Measurements from ENCODE around the gene LITAF.

LITAF gene

DNA sequence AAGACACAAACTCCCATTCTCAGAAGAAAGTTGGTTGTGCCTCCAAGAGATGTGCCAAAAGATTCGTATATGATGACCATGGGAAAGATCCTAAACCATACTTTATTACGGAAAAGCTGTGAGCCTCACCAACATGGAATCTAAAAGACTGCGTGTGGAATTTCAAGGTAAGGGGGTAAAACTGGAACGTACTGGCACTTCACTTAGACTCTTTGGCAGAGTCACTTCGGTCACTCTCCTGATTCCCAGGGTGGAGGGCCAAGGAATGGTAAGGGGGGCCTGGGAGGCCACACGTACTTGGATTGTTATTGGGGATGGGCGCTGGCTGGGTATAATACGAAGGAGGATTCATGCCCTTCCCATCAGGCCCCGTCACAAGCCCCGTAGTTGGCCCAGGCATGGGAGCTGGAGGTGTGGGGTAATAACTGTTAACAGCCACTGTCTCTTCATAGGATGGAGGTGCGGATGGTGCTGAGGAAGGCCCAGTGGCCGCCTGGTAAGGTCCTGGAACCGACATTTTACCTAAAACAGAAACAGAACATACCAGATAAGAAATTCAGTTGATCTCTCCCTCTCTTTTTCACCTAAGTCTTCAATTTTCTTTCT, 30.4 kb downstream of the LITAF start:
- Histone ChIP-seq H3K9me3 (0 out of 2 replicates have a peak, but pooled peaks cover 2% of the 10 kb centered on the region), H3K27me3 (ENCODE audit: low read depth) (no peaks in the 10 kb centered on the region), H3K4me1 (no peaks in the 10 kb centered on the region), H3K4me3 (no peak overlapping the region), H3K36me3 (replicated peaks) (no peaks in the 10 kb centered on the region)
- in situ Hi-C loops (cut with MboI; ENCODE audit: low sequenced_read_pairs), result no loop called here
- no peak for DNase-seq (ENCODE audit: low spot score in 2 of 2)

DNA sequence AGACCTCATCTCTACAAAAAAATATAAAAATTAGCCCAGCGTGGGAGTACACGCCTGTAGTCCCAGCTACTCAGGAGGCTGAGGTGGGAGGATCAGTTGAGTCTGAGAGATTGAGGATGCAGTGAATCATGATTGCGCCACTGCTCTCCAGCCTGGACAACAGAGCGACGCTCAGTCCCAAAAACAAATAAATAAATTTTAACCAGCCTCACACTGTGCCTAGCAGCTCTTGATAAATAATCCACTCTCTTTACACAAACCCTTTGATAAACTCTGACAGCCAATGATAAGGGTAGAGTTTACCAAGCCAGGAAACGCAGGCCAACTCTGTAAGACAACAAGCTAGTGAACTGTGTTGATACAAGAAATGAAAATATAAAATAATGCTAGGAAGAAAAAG, 32.7 kb downstream of the LITAF start:
- DNase-seq (ENCODE audit: low spot score in 2 of 2), result no peak
- H3K4me1 ChIP-seq, result no peaks in the 10 kb centered on the region
- in situ Hi-C loops (cut with MboI; ENCODE audit: low sequenced_read_pairs), result no loop called here
- 0 out of 2 replicates have a peak, but pooled peaks cover 2% of the 10 kb centered on the region for H3K9me3 ChIP-seq
- H3K36me3 ChIP-seq (replicated peaks), result no peaks in the 10 kb centered on the region
- no peak overlapping the region for H3K4me3 ChIP-seq
- H3K27me3 ChIP-seq (ENCODE audit: low read depth), result no peaks in the 10 kb centered on the region

DNA sequence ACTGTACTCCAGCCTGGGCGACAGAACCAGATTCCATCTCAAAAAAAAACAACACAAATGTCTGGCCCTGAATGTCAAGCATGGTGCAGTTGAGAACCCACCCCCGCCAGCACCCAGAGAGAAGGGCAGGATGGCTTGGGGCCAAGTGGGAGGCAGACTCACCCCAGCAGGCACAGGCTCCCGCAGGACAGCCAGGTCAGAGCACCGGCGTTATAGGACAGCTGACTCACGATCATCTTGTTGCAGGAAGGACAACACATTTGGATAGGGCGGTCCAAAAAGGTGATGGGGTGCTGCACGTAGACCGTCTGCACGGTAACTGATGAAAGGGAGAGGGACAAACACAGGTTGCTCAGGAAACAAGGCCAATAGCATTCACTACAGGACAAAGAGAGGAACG, 33.3 kb downstream of the LITAF start:
- no peaks in the 10 kb centered on the region for H3K4me1 ChIP-seq
- 0 out of 2 replicates have a peak, but pooled peaks cover 2% of the 10 kb centered on the region for H3K9me3 ChIP-seq
- H3K27me3 ChIP-seq (ENCODE audit: low read depth), result no peaks in the 10 kb centered on the region
- H3K36me3 ChIP-seq (replicated peaks), result no peaks in the 10 kb centered on the region
- no peak for DNase-seq (ENCODE audit: low spot score in 2 of 2)
- H3K4me3 ChIP-seq, result no peak overlapping the region
- in situ Hi-C loops (cut with MboI; ENCODE audit: low sequenced_read_pairs), result no loop called here

DNA sequence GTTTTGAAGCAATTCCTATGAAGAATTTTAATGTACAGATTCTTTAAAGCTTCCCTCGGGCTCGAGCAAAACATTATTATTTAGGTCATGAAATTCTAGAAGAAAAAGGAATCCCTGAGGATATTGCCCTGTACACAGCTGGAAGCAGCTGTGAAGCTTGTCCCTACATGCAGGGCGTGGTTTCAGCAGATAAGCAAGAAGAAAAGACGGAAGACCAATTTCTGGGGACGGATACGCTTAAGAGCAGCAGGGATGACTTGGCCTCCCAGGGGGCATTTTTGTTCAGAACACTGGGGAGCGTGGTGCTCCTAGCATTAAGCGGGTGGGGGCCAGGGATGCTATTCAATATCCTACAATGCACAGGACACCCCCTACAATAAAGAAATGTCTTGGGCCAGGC, 34.3 kb downstream of the LITAF start:
- H3K4me3 ChIP-seq, result no peak overlapping the region
- H3K4me1 ChIP-seq, result peaks cover 6% of the 10 kb centered on the region
- H3K9me3 ChIP-seq, result 0 out of 2 replicates have a peak, but pooled peaks cover 2% of the 10 kb centered on the region
- no peak for DNase-seq (ENCODE audit: low spot score in 2 of 2)
- in situ Hi-C loops (cut with MboI; ENCODE audit: low sequenced_read_pairs), result no loop called here
- no peaks in the 10 kb centered on the region for H3K36me3 ChIP-seq (replicated peaks)
- H3K27me3 ChIP-seq (ENCODE audit: low read depth), result no peaks in the 10 kb centered on the region

DNA sequence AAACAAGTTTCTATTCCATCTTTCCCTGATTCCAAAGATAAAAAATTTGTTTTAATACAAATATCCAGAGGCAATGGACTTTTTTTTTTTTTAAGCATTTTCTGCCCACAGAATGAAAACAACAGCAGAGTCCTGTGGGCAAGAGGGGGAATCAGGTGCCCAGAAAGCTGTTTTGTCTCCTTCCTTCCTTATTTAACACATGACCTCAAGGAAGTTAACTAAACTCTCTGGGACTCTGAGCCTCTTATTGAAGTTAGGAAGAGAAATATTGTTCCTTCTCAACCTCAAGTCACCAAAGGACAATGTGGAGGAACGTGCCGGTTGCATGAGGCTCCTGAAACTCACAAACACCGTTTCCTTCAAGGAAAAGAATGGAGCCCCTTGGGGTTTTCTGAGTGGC, 34.9 kb downstream of the LITAF start:
- Histone ChIP-seq H3K36me3 (replicated peaks) (no peaks in the 10 kb centered on the region), H3K4me3 (no peak overlapping the region), H3K27me3 (ENCODE audit: low read depth) (no peaks in the 10 kb centered on the region), H3K4me1 (peaks cover 12% of the 10 kb centered on the region), H3K9me3 (0 out of 2 replicates have a peak, but pooled peaks cover 2% of the 10 kb centered on the region)
- DNase-seq (ENCODE audit: low spot score in 2 of 2), result no peak
- in situ Hi-C loops (cut with MboI; ENCODE audit: low sequenced_read_pairs), result no loop called here

DNA sequence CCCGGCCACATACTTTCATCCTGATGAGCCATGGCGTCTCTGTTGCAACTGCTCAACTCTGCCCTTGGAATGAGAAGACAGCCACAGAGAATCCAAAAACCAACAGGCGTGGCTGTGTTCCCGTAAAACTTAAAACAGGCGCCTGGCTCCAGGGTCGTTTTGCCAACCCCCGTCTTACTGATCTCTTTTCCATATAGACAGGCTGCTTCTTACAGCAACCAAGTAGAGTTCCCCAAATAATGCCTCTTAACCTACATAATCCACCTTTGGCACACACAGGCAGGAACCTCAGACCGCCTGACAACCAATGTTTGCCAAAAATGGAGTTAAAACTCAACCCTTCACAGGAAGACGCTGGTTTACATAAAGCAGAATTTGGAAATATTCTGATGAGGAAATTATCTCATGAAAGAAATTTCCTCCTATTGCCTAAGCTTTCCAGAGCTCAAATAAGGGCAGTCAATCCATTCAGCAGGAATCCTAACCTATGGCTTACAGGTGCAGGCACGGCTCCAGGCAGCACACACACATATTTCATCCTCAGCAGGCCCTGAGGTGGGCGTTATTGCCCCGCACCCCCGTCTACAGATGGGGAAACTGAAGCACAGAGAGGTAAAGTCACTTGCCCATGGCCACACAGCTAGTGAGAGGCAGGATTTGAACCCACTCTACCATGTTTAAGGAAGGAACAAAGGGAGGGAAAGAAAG, 35.8 kb downstream of the LITAF start:
- Histone ChIP-seq H3K4me1 (peaks cover 15% of the 10 kb centered on the region), H3K9me3 (0 out of 2 replicates have a peak, but pooled peaks cover 2% of the 10 kb centered on the region), H3K27me3 (ENCODE audit: low read depth) (no peaks in the 10 kb centered on the region), H3K4me3 (no peak overlapping the region), H3K36me3 (replicated peaks) (no peaks in the 10 kb centered on the region)
- in situ Hi-C loops (cut with MboI; ENCODE audit: low sequenced_read_pairs), result no loop called here
- DNase-seq (ENCODE audit: low spot score in 2 of 2), result no peak

DNA sequence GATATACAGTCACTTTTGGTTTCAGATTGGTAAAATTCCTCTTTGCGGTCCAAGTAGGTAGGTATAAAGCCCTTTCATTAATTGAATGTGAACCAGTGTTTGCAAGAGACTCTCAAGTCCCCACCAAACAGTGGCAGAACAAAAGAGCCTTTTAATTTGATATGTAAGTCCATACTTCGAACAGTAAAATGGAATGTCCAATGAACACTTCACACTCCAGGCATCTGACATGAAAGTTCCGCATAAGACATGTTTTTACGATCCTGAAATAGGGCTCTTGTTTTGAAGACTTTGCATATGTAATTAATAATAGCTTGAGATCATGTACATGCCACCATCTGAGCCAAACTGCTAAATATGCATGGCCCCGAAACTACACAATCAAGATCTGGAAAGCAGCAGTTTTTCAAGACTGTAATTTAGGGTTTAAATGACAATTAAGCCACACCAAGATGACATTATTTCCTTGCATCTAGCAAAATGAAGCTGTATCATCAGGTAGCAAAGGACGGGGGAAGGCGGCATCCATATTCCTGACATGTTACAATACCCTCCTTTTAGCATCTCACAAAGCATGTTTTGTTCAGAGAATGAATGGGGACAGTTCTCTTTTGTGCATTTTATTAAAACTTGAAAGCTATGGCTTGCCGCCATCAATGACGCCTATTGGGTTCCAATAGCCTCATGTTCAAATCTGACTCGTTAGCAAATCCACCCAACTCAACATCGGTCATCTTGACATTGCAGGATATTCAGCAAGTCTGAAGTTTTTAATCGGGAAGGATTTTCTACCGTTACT, 39.4 kb downstream of the LITAF start:
- peaks cover 15% of the 10 kb centered on the region for H3K4me1 ChIP-seq
- H3K36me3 ChIP-seq (replicated peaks), result no peaks in the 10 kb centered on the region
- in situ Hi-C loops (cut with MboI; ENCODE audit: low sequenced_read_pairs), result loop anchor here (25.0 kb wide), 2 partner anchors 265 to 515 kb away; no protein-coding TSS in a partner anchor
- no peaks in the 10 kb centered on the region for H3K9me3 ChIP-seq
- DNase-seq (ENCODE audit: low spot score in 2 of 2), result peak; percentile 52 to 74
- no peak overlapping the region for H3K4me3 ChIP-seq
- H3K27me3 ChIP-seq (ENCODE audit: low read depth), result no peaks in the 10 kb centered on the region

DNA sequence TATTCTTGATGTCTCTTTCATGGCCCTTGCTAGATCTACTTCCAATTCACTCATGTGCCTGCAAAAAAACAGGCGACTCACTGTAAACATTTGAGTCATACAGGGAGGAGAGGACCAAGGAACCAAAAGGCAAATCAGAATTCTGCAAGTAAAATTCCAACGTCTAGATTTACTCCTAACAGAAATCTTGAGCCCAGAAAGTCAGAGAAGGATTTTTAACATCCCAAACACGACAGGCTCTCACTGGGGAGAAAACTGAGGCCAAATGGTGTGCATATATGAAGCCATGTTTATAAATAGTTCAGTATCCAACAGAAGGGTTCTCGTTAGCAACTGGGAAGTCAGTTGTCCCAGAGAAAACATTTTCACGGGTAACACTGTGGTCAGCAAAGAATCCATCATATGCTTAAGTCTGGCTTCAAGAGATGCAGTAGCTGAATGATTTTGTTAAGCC, 40.1 kb downstream of the LITAF start:
- peaks cover 15% of the 10 kb centered on the region for H3K4me1 ChIP-seq
- no peaks in the 10 kb centered on the region for H3K36me3 ChIP-seq (replicated peaks)
- no peak overlapping the region for H3K4me3 ChIP-seq
- DNase-seq (ENCODE audit: low spot score in 2 of 2), result no peak
- in situ Hi-C loops (cut with MboI; ENCODE audit: low sequenced_read_pairs), result loop anchor here (25.0 kb wide), 2 partner anchors 266 to 516 kb away; no protein-coding TSS in a partner anchor
- no peaks in the 10 kb centered on the region for H3K27me3 ChIP-seq (ENCODE audit: low read depth)
- no peaks in the 10 kb centered on the region for H3K9me3 ChIP-seq

DNA sequence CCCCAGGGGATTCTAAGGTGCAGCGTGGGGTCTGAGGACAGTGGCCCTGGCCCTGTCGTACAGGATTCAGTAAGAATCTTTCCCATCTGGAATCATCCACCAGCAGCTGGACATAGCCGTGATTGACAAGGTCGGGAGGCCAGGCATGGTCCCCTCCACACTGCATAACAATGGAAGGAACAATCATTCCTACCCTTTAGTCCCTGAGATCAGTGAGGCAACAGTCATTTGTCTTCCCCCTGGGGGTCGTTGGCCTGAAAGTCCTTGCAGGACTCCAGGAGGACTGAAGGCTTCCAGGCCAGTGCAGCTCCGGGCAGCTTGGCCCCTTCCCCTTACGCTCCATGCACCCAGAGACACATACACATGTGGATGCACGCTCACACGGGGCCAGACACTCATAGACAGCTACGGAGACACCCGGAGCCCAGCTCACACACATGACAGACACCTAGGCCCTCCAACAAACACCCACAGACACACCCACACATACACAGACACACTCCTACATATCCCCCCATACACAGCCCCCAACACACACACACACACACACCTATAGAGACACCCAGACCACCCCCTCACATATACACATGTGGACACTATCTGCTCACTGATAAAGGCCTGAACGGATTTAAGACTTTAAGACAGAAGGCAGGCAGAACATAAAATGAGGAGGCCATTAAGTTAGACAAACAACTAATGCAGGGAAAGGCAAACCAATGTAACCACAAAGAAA, 42.9 kb downstream of the LITAF start:
- no peak for DNase-seq (ENCODE audit: low spot score in 2 of 2)
- H3K4me3 ChIP-seq, result no peak overlapping the region
- H3K27me3 ChIP-seq (ENCODE audit: low read depth), result no peaks in the 10 kb centered on the region
- H3K36me3 ChIP-seq (replicated peaks), result no peaks in the 10 kb centered on the region
- H3K9me3 ChIP-seq, result no peaks in the 10 kb centered on the region
- H3K4me1 ChIP-seq, result peaks cover 15% of the 10 kb centered on the region
- in situ Hi-C loops (cut with MboI; ENCODE audit: low sequenced_read_pairs), result loop anchor here (25.0 kb wide), 2 partner anchors 268 to 518 kb away; no protein-coding TSS in a partner anchor

DNA sequence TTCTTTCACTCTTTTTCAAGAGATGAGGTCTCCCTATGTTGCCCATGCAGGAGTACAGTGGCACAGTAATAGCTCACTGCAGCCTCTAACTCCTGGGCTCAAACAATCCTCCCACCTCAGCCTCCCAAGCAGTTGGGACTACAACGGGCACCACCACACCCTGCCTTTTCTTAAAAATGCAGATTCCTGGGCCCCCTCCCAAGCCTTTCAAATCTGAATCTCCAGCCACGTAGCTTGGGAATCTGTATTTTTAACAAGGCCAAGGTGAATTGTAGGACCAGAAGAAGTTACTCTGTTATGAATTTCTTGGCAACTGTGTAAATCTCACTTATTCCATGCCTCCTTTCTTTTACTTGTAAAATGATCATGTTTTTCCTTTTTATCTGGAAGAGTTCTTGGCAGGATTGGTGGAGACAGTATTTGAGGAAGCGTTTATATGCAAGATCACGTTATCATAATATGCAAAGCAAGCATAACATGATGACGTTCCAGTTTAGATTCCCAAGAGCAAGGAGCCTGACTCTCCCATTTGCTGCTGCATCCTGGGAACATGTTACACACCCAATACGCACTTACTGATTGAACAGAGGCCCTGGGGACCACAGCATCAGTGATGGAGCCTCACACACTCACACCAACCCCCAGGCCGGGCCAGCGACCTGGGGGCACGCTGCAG, 44.5 kb downstream of the LITAF start:
- no peak for DNase-seq (ENCODE audit: low spot score in 2 of 2)
- H3K4me1 ChIP-seq, result peaks cover 7% of the 10 kb centered on the region
- no peaks in the 10 kb centered on the region for H3K36me3 ChIP-seq (replicated peaks)
- no peak overlapping the region for H3K4me3 ChIP-seq
- no peaks in the 10 kb centered on the region for H3K9me3 ChIP-seq
- H3K27me3 ChIP-seq (ENCODE audit: low read depth), result no peaks in the 10 kb centered on the region
- in situ Hi-C loops (cut with MboI; ENCODE audit: low sequenced_read_pairs), result loop anchor here (25.0 kb wide), 2 partner anchors 270 to 520 kb away; no protein-coding TSS in a partner anchor

DNA sequence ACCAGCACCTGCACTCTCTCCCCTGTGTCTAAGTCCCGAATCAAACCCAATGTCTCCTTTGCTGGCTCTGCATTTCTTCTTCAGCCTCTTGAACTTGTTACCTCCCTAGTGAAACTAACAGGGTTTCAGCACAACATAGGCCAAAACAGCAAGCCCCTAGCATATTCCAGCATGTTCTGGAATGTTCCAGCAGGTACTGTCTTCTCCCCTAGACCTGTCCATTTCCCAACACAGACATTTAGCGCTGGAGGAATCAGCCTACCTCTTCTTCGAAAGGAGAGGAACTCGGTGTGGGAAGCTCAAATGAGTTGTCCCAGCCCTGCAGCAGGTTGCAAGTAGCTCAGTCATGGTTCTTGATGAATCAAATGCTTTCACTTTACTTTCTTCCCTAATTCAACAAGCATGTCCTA, 47.1 kb downstream of the LITAF start:
- Histone ChIP-seq H3K27me3 (ENCODE audit: low read depth) (no peaks in the 10 kb centered on the region), H3K4me1 (no peaks in the 10 kb centered on the region), H3K4me3 (no peak overlapping the region), H3K9me3 (no peaks in the 10 kb centered on the region), H3K36me3 (replicated peaks) (no peaks in the 10 kb centered on the region)
- DNase-seq (ENCODE audit: low spot score in 2 of 2), result no peak
- in situ Hi-C loops (cut with MboI; ENCODE audit: low sequenced_read_pairs), result loop anchor here (10.0 to 25.0 kb wide), 3 partner anchors 55 to 523 kb away; no protein-coding TSS in a partner anchor

DNA sequence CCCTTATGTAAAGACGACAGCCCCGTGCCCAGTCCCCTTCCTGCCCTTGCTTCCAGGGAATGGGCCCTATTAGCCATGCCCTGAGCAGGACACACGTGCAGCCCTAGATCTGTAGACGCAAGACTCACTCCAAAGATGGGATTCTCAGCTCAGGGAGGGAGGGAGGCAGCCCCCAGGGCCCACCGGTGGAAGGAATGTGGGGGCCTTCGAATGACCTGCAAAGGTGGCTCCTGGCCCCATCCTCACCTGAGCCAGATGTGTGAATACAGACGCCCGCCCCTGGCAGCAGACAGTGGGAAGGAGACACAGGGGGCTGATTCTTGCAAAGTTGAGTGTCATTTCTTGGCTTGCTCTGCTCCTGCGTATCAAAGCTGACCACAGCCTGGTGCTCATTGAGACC, 47.8 kb downstream of the LITAF start:
- no peak for DNase-seq (ENCODE audit: low spot score in 2 of 2)
- H3K4me1 ChIP-seq, result no peaks in the 10 kb centered on the region
- no peaks in the 10 kb centered on the region for H3K36me3 ChIP-seq (replicated peaks)
- H3K27me3 ChIP-seq (ENCODE audit: low read depth), result no peaks in the 10 kb centered on the region
- H3K9me3 ChIP-seq, result no peaks in the 10 kb centered on the region
- H3K4me3 ChIP-seq, result no peak overlapping the region
- in situ Hi-C loops (cut with MboI; ENCODE audit: low sequenced_read_pairs), result loop anchor here (10.0 to 25.0 kb wide), 3 partner anchors 56 to 523 kb away; no protein-coding TSS in a partner anchor
